ENCODE data around the gene DBP.

- no peak for TF ChIP-seq SUZ12 (IDR thresholded peaks at IDR 0.05; ENCODE audit: extremely low read depth, insufficient read depth, insufficient read length)
- TF ChIP-seq YY1 (IDR thresholded peaks at IDR 0.05; ENCODE audit: insufficient read depth, insufficient read length), result no peak
These were observed 35.8 kb upstream of the DBP start, which contains the start of gene NTN5 for GRCh38 chr19:48672994-48673393.

Measured in NT2/D1 (cell line).